Spleen (tissue), 11 donors: ENCODE results near the gene DYRK1A. TPM values are rescaled to one million over a fixed set of nuclear protein-coding genes. Genes with fewer than 3 reads are reported as not detected.

ENCODE experiments used
- DNase-seq: peaks from one replicate; pipeline ENCODE4 v3.0.0-alpha.2; 2020
- H3K27ac ChIP-seq, 8 donors: fragments of 200-600 bp; sonication (generic) in 7 of 8; 1 replicate in 4 of 8; 2 replicates in 4 of 8; pipeline versions ENCODE4 v1.5.0 to v1.8.0; 2016 to 2021; ENCODE audit warnings: inconsistent platforms in 4 of 8, mild to moderate bottlenecking in 4 of 8, moderate library complexity in 1 of 8
- H3K27me3 ChIP-seq, 7 donors: fragments of 200-600 bp; sonication (generic) in 6 of 7; replicated peaks in 1 of 7; 1 replicate in 4 of 7; 2 replicates in 3 of 7; pipeline versions ENCODE4 v1.5.0 to v1.8.0; 2016 to 2021; ENCODE audit warnings: inconsistent platforms in 3 of 7, mild to moderate bottlenecking in 1 of 7
- H3K36me3 ChIP-seq, 6 donors: fragments of 200-600 bp; sonication (generic) in 5 of 6; 1 replicate in 4 of 6; 2 replicates in 2 of 6; pipeline versions ENCODE4 v1.5.0 to v1.8.0; 2016 to 2021; ENCODE audit warnings: inconsistent platforms in 2 of 6
- H3K4me1 ChIP-seq, 6 donors: fragments of 200-600 bp; sonication (generic) in 5 of 6; 1 replicate in 3 of 6; 2 replicates in 3 of 6; pipeline versions ENCODE4 v1.5.0 to v1.8.0; 2016 to 2021; ENCODE audit warnings: inconsistent platforms in 3 of 6
- H3K4me3 ChIP-seq, 8 donors: fragments of 200-600 bp; sonication (generic) in 7 of 8; 1 replicate in 4 of 8; 2 replicates in 4 of 8; pipeline versions ENCODE4 v1.5.0 to v1.8.0; 2016 to 2021; ENCODE audit warnings: inconsistent platforms in 4 of 8, mild to moderate bottlenecking in 4 of 8, moderate library complexity in 2 of 8
- H3K9me3 ChIP-seq, 8 donors: fragments of 200-600 bp; sonication (generic) in 7 of 8; 1 replicate in 4 of 8; 2 replicates in 4 of 8; pipeline versions ENCODE4 v1.5.0 to v1.8.0; 2016 to 2021; ENCODE audit warnings: inconsistent platforms in 4 of 8
- CTCF ChIP-seq, 11 experiments: fragments of 200-600 bp in 7 of 11; fragments of 450-650 bp in 4 of 11; sonication (generic) in 4 of 11; IDR thresholded peaks in 8 of 11; conservative IDR thresholded peaks in 3 of 11; 1 replicate in 7 of 11; 2 replicates in 4 of 11; pipeline versions ENCODE4 v1.4.0 to v1.8.0; 2016 to 2021; ENCODE audit warnings: antibody characterized with exemption in 11 of 11, inconsistent platforms in 4 of 11, mild to moderate bottlenecking in 1 of 11
- POLR2A ChIP-seq, 3 donors: fragments of 450-650 bp; IDR thresholded peaks; one replicate each; pipeline ENCODE4 v1.5.1; 2017; ENCODE audit warnings: antibody characterized with exemption in 3 of 3, mild to moderate bottlenecking in 1 of 3
- POLR2AphosphoS5 ChIP-seq, 3 donors: sonication (generic); formaldehyde crosslinking; IDR thresholded peaks; one replicate each; pipeline ENCODE4 v1.5.1; 2017; ENCODE audit warnings: antibody characterized with exemption in 3 of 3
- WGBS, 5 donors: extraction: QIAGEN DNeasy Blood & Tissue Kit in 3 of 5; methylation state at CpG; one replicate each; pipeline versions ENCODE4 v1.1.5 to v1.1.7; 2013 to 2018; 5-methylcytosine and 5-hydroxymethylcytosine counted together
- intact Hi-C: fragments of 100-400 bp; cut with DNase I; formaldehyde crosslinking; loops from one replicate; pipeline ENCODE4 v1.15.0; 2023; ENCODE audit warnings: low total_unique reads
- polyA plus RNA-seq, 3 donors: library from polyadenylated mRNA; stranded (reverse); fragments of 200-250 nt; gene quantifications; one replicate each; pipeline ENCODE4 v1.2.1, GENCODE V29; 2013
- total RNA-seq, 7 donors: library from RNA; depleted of rRNA in 3 of 7; stranded (reverse); fragments of >200 nt in 3 of 7; fragmentation: NEBNext Ultra II Directional in 4 of 7; extraction: Animal tissue kit (Norgen Biotek cat#: 25700) in 4 of 7; gene quantifications; one replicate each; pipeline versions ENCODE4 v1.1.0 to v1.2.1, GENCODE V29; 2016 to 2021
- donor health status: healthy with polysubstance abuse.
- donor health status: DM: no; HTN: no; CAD: no; lungs with moderate emphysema.
- donor health status: DM: no; HTN: no; CAD: no.
- donor health status: Bipolar disorder and iron deficiency.
- donor health status: healthy.
- donor health status: DM: no; HTN: no; CAD: no.
- donor health status: DM: yes; HTN: yes; CAD: no.

DYRK1A gene
- total and polyA plus RNA-seq, 10 donors = 21.9 to 115 (median 95.1) TPM

GRCh38 chr21:37458669-37459276, 92.2 kb downstream of the DYRK1A start:
- Histone ChIP-seq H3K36me3 (peaks cover 0 to 8% (median 0%) of the 10 kb centered on the region in 6 donors), H3K27me3 (no peaks in the 10 kb centered on the region), H3K4me1 (peaks cover 56 to 100% (median 90%) of the 10 kb centered on the region in 6 donors), H3K4me3 (no peak overlapping the region), H3K27ac (peak overlapping the region in 4 of 8 donors; percentile 29 to 70 (median 50)), H3K9me3 (no peaks in the 10 kb centered on the region)
- no peak for TF ChIP-seq POLR2A (IDR thresholded peaks at IDR 0.05)
- TF ChIP-seq POLR2AphosphoS5 (IDR thresholded peaks at IDR 0.05) = peak in 1 of 3 donors; percentile 29
- TF ChIP-seq CTCF (IDR thresholded peaks at IDR 0.05 in 8 of 11, conservative IDR thresholded peaks at IDR 0.05 in 3 of 11) = no peak
- no peak for DNase-seq
- intact Hi-C loops = no loop called here
- 49 to 56% (median 53%) methylated on average over 7 of the region's 7 CpGs for WGBS, 5 donors

GRCh38 chr21:37459575-37459974, 93.0 kb downstream of the DYRK1A start:
- TF ChIP-seq POLR2AphosphoS5 (IDR thresholded peaks at IDR 0.05) (no peak), CTCF (IDR thresholded peaks at IDR 0.05 in 8 of 11, conservative IDR thresholded peaks at IDR 0.05 in 3 of 11) (no peak), POLR2A (IDR thresholded peaks at IDR 0.05) (no peak)
- Histone ChIP-seq H3K27ac (peak overlapping the region in 2 of 8 donors; percentile 56 to 70), H3K4me3 (no peak overlapping the region), H3K9me3 (no peaks in the 10 kb centered on the region), H3K27me3 (no peaks in the 10 kb centered on the region), H3K4me1 (peaks cover 60 to 100% (median 95%) of the 10 kb centered on the region in 6 donors), H3K36me3 (peaks cover 0 to 8% (median 0%) of the 10 kb centered on the region in 6 donors)
- no peak for DNase-seq
- intact Hi-C loops = no loop called here
- WGBS, 5 donors = 74 to 85% (median 77%) methylated on average over 4 of the region's 4 CpGs

- Histone ChIP-seq H3K4me1 (peaks cover 60 to 100% (median 95%) of the 10 kb centered on the region in 6 donors), H3K27me3 (no peaks in the 10 kb centered on the region), H3K9me3 (no peaks in the 10 kb centered on the region), H3K27ac (peak overlapping the region in 2 of 8 donors; percentile 9 to 25), H3K36me3 (peaks cover 0 to 8% (median 0%) of the 10 kb centered on the region in 6 donors), H3K4me3 (no peak overlapping the region)
- intact Hi-C loops = loop anchor here (10.0 kb wide), 1 partner anchor 85 kb away; no protein-coding TSS in a partner anchor
- TF ChIP-seq CTCF (IDR thresholded peaks at IDR 0.05 in 8 of 11, conservative IDR thresholded peaks at IDR 0.05 in 3 of 11) (no peak), POLR2A (IDR thresholded peaks at IDR 0.05) (no peak), POLR2AphosphoS5 (IDR thresholded peaks at IDR 0.05) (no peak)
- no peak for DNase-seq
- WGBS, 5 donors = 85 to 93% (median 88%) methylated on average over 7 of the region's 7 CpGs
These were observed 93.6 kb downstream of the DYRK1A start for GRCh38 chr21:37460196-37460595.

GRCh38 chr21:37461479-37461878, 94.9 kb downstream of the DYRK1A start:
- intact Hi-C loops = loop anchor here (10.0 kb wide), 1 partner anchor 87 kb away; no protein-coding TSS in a partner anchor
- Histone ChIP-seq H3K4me1 (peaks cover 52 to 100% (median 91%) of the 10 kb centered on the region in 6 donors), H3K27ac (peak overlapping the region in 7 of 8 donors; percentile 5 to 70 (median 45))

More at GRCh38 chr21:37461479-37461878, 94.9 kb downstream of the DYRK1A start:
- DNase-seq = no peak
- no peak for TF ChIP-seq POLR2AphosphoS5 (IDR thresholded peaks at IDR 0.05)
- no peaks in the 10 kb centered on the region for H3K27me3 ChIP-seq
- no peaks in the 10 kb centered on the region for H3K9me3 ChIP-seq
- no peak overlapping the region for H3K4me3 ChIP-seq
- peaks cover 0 to 3% (median 0%) of the 10 kb centered on the region in 6 donors for H3K36me3 ChIP-seq
- 29 to 38% (median 34%) methylated on average over 4 of the region's 4 CpGs for WGBS, 5 donors
